Measurements from ENCODE around the gene FAM83G. TPM values are rescaled to one million over a fixed set of nuclear protein-coding genes. Genes with fewer than 3 reads are reported as not detected.
"Not testable (repeated sequence)": the region's sequence is repeated elsewhere in the genome, so short reads cannot be mapped to it uniquely, and the experiment has no call there.

FAM83G gene
- polyA plus RNA-seq, 4 donors, result 6.7 to 8.6 (median 7.7) TPM

DNA sequence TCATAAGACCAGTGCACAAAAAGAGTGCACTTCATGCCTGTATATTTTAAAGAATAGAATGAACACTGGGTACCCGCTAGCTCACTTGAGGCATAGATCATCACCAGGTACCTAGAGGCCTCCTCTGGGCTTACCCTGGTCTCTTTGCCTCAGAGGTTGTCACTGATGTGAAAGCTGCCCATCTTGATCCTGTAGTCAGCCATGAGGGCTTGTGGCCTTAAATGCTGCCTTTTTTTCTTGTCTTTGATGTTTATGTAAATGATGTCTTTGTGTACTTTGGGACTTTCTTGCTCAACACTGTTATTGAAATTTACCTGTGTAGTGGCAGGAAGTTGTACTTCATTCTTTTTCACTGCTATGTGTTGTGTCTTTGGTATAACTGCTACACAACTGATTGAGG lies 79.4 kb downstream of the FAM83G start:
- no peak for DNase-seq (ENCODE audit: low read depth in 4 of 4, low spot score in 2 of 4)

DNA sequence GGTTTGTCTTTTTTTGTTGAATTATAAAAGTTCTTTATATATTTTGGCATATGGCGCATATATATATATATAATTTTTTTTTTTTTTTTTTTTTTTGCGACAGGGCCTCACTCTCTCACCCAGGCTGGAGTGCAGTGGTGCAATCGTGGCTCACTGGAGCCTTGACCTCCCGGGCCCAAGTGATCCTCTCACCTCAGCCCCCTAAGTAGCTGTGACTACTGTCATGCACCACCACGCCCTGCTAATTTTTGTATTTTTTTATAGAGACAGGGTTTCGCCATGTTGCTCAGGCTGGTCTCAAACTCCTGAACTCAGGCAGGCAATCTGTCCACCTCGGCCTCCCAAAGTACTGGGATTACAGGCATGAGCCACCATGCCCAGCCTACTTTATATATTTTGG lies 82.0 kb downstream of the FAM83G start:
- not testable (repeated sequence) for DNase-seq (ENCODE audit: low read depth in 4 of 4, low spot score in 2 of 4)

DNA sequence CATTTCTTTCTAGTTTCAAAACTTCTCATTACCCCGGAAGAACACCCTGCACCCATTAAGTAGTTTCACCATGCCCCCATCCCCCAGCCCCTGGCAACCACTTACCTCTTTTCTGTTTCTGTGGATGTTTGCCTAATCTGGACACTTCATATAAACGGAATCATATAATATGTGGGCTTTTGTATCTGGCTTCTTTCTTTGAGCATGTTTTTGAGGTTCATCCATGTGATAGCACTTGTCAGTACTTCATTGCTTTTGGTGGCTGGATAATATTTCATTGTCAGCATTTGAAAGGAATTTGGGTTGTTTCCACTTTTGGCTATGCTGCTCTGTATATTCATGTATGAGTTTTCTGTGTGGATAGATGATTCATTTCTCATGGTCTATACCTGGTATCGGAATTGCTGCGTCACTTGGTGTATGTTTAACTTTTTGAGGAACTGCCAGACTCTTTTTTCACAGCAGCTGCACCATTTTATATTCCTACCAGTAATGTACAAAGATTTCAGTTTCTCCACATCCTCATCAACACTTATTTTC lies 82.6 kb downstream of the FAM83G start:
- no peak for DNase-seq (ENCODE audit: low read depth in 4 of 4, low spot score in 2 of 4)

DNA sequence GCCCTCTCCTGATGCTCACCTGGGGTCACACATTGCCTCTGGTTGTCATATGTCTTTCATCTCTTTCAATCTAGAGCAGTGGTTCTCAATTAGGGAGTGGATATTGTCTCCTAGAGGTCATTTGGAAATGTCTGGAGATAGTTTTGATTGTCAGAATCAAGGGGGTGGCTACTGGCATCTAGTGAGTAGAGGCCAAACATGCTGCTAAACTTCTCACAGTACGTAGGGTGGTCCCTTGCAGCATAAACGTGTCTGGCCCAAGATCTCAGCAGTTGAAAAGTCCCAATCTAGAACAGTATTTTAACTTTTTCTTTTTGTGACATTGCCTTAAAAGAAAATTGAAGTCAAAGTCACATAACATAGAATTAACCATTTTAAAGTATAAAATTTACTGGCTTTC lies 83.1 kb downstream of the FAM83G start:
- DNase-seq (ENCODE audit: low read depth in 4 of 4, low spot score in 2 of 4), result no peak

DNA sequence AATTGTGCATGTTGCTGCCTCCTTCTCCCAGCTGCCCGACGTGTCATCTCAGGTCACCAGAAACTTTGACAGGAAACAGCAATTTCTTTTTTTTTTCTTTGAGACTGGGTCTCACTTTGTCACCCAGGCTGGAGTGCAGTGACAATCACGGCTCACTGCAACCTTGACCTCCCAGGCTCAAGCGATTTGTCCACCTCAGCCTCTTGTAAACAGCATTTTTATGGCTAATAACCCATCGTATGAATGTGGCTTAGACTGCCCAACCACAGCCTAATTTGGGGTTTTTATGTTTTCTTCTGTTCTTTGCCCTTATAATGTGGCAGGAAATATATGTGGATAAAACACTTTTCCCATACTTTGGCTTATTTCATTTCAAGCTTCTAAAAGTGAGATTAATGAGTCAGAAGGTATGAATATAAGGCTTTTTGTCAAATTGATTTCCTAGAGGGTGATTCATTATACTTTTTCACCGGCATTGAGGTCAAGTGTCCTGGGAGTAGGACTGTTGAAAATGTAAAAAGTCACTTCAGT lies 83.6 kb downstream of the FAM83G start:
- DNase-seq (ENCODE audit: low read depth in 4 of 4, low spot score in 2 of 4), result no peak

DNA sequence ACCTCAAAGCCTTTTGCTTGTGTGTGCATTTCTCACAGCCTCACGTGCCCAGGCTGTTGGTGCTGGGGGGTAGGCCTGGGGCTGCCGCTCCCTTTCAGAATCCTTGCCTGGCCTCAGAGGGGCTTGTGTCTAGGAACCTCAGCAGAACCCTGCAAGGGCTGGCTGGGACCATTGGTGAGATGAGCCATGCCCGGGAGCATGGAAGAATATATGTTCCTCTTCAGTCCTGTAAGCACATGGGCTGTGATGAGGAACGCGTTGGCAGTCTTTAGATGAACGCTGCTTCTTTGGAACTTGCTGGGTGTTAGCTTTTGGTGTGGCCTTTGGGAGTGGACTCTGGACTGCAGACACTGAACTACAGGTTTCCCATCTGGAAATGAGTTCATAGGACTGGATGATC lies 84.6 kb downstream of the FAM83G start:
- no peak for DNase-seq (ENCODE audit: low read depth in 4 of 4, low spot score in 2 of 4)

Other genes starting within 250 kb of the FAM83G start
- 10 to 100 TPM; 42.7 to 56.1 (median 48.8) TPM for gene TVP23B, start 223.6 kb downstream of the FAM83G start, polyA plus RNA-seq (ENCODE audit: insufficient read length in 4 of 4)
- 10 to 100 TPM; 54.2 to 66.9 (median 57.3) TPM for gene PRPSAP2, start 146.6 kb downstream of the FAM83G start, polyA plus RNA-seq (ENCODE audit: insufficient read length in 4 of 4)
- gene SLC5A10, start 52.6 kb downstream of the FAM83G start, polyA plus RNA-seq (ENCODE audit: insufficient read length in 4 of 4), result under 1 TPM; 0.22 to 0.77 (median 0.45) TPM
- gene GRAP, start 42.2 kb upstream of the FAM83G start, polyA plus RNA-seq (ENCODE audit: insufficient read length in 4 of 4), result 1 to 10 TPM; 5.2 to 7.2 (median 6.3) TPM
- 1 to 10 TPM; 1.8 to 8.2 (median 5.1) TPM for gene GRAPL, start 122.8 kb upstream of the FAM83G start, polyA plus RNA-seq (ENCODE audit: insufficient read length in 4 of 4)
- gene EPN2, start 232.6 kb upstream of the FAM83G start, polyA plus RNA-seq (ENCODE audit: insufficient read length in 4 of 4), result 10 to 100 TPM; 45.2 to 52.9 (median 47.5) TPM